CD4-positive, alpha-beta T cell treated with Interleukin-1 beta for 1 hour (primary cell): Measurements from ENCODE around the gene COL13A1.

Experiments used
- DNase-seq, 2 donors: peaks; one replicate each; pipeline ENCODE4 v3.0.0-alpha.2; 2020 to 2022

The COL13A1 gene

DNA sequence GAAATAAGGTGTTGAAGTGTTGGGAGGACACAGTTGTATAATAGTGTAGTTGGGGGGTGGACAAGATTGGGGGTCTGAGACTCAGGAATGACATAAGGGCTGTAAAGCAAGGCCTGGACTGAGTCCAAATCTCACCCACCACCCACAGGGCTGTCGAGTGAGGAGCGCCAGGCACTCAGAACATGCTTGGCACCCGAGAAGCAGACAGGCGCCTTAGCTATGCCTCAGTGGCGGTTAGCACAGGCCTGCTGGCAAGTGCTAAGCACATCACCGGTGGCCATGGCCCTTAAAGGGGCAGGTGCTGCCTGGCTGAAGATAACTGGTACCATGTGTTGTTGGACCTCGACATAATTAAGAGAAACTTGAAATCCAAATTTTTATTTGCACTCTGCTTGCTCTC, 90.7 kb downstream of the COL13A1 start:
- DNase-seq, result no peak

DNA sequence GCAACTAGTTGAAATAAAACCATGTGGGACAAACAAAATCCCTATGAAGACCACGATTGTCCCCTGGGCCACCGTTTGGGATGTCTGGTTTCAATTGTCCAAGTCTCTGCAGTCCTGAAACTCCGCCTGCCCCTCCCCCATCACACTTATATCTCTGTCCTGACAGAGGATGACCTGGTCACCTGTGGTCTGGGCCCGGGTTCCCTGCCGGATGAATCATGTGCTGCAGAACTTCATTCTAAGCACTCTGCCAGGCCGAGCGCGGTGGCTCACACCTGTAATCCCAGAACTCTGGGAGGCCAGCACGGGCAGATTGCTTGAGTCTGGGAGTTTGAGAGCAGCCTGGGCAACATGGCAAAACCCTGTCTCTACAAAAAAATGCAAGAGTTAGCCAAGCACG, 91.1 kb downstream of the COL13A1 start:
- no peak for DNase-seq

DNA sequence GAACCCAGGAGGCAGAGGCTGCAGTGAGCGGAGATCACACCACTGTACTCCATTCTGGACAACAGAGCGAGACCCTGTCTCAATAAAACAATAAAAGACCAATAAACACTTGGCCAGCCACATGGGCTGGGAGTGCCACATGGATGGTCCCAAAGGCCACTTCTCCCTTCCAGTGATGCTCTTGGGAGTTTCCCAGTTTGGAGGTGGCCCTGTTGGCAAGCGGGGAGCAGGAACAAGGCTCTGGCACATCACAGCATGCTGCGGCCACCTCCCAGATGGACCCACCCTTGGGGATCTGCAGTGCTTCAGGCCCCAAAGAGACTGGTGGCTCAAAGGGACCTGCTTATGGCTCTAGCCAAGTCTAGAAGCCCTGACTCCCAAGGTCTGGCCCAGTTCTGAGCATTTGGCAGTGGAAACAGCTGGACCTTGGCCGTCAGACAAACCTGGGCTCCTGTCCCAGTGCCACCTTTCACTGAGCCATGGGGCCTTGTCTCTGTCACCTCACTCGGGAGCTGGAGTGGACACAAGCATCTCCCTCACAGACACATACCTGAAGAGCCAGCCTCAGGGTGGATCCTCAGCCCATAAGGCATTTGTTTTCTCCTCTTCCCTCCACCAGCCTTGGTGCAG, 91.7 kb downstream of the COL13A1 start:
- no peak for DNase-seq

DNA sequence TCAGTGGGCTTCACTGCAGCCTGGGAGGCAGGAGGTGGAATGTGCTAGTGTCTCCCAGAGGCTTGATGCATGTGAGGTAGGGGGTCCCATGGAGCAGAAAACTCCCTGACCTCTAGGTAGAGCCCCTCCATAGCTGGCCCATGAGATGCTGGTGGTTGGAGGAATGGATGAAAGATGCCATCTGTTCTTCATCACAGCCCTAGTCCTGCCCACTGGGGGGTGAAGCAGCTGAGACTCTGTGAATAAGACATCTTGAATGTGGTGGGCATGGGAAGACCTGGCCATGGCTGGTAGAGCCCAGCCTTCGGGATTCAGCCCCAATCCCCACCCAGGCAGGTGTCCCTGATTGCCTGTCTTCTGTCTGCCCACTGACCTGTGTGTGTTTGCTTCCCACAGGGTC, 92.5 kb downstream of the COL13A1 start:
- no peak for DNase-seq

DNA sequence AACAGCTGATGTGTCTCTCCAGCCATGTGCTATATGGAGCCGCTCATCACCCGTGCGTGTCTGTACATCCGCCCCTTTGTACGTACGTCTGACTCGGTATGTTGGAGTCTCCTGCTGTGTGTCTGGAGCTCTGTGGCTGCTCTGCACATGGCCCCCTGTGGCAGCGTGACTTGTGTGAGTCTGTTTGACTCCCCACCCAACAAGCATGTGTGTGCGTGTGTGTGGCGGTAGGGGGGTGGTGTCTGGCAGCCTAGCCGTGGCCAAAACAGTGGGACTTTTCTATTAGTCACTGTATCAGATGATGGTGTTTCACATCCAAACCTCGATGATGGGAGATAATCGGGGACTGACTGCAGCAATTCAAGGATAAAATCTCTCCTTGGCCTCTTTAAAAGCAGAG, 94.1 kb downstream of the COL13A1 start:
- no peak for DNase-seq

DNA sequence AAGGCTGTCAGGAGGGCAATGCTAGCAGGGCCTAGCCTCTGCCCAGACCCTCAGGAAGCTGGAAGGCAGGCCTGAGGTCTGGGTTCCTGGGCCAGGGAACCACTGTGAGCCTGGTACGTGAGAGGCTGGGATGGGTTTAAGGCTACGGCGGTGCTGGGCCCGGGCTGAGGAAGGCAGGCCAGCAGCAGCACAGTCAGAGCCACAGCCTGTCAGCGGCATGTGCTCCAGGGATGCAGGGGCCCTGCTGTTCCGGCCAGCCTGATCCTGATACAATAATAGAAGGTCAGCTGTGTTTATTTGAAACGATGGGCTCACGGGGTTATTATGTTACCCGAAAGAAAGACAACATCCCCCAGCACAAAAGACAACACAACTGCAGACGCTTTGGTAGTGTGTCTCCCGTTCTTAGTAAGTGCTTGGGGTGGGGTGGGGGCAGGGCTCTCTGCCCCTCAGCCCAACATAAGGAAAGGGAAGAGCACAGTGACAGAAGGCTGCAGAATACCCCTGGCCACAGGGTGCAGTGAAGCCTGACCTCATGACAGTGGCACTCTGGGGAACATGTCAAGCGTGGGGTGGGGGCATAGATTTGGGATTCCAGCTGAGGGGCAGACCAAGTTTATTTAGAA, 95.0 kb downstream of the COL13A1 start:
- DNase-seq, result no peak

DNA sequence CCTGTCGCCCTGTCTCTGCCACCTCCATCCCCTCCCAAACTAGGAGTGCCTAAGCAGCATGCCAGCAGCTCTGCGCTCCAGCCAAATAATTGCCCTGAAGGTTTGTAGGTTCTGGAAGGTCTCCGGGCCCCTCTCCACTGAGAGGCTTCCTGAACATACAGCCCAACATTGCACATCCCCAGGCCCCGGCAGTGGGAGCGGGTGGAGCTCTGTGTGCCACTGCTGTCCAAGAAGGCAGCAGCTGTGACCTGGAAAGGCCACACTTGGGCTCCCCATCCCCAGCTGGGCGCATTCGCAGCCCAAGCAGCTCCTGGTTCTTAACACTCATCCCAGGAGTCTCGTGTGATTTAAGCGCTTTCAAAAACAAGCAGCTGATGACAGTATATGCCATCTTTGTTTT, 95.7 kb downstream of the COL13A1 start:
- no peak for DNase-seq

DNA sequence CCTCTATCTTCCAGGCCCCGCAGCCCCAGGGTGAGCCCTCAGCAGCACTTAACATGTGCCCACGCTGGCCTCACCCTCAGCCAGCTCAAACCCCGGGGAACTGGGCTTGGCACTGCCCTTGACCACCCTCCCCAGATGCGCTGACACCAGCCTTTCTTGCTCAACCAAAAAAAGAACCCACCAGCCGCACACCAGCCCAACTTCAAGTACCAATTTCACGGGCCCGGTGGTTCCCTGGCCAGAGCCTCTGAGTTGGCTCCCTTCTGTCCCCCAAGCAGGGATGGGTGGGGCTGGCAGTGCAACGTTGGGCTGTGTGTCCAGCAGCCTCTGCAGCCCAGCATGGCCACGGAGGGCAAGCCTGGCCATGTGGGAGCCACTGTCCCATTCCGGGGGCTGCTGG, 96.3 kb downstream of the COL13A1 start:
- no peak for DNase-seq

DNA sequence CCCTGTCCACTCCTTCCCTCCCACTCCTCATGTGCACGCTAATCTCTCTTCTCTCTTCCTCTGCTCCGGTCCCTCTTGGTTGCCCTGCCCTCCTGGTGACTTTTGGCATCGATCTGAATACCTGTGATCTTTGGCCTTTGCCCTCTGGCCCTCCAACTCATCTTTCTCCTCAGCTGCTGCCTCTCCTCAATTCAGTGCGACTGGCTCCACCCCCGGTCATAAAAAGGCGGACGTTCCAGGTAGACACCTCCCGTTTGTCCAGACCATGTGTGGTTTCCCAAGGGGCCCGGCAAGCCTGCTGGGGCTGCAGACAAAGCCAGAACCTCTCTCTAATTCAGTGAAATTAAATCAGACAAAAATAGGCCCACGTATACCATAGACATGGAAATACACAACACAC, 96.8 kb downstream of the COL13A1 start:
- no peak for DNase-seq

DNA sequence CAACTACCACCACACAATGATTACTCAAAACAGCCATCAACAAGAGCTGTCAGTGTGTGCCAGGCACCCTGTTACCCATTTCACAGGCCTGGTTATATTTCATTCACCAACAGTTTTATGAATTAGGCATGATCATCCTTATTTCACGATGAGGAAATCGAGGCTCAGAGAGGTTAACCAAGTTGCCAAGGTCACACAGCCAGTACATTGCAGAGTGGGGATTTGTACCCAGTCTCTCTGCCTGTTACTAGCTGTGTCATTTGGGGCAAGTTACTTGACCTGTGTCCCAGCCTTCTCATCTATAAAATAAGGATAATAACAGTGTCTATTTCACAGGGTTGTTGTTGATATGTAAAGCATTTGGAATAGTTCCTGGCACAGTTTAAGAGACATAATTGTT, 97.2 kb downstream of the COL13A1 start:
- no peak for DNase-seq

DNA sequence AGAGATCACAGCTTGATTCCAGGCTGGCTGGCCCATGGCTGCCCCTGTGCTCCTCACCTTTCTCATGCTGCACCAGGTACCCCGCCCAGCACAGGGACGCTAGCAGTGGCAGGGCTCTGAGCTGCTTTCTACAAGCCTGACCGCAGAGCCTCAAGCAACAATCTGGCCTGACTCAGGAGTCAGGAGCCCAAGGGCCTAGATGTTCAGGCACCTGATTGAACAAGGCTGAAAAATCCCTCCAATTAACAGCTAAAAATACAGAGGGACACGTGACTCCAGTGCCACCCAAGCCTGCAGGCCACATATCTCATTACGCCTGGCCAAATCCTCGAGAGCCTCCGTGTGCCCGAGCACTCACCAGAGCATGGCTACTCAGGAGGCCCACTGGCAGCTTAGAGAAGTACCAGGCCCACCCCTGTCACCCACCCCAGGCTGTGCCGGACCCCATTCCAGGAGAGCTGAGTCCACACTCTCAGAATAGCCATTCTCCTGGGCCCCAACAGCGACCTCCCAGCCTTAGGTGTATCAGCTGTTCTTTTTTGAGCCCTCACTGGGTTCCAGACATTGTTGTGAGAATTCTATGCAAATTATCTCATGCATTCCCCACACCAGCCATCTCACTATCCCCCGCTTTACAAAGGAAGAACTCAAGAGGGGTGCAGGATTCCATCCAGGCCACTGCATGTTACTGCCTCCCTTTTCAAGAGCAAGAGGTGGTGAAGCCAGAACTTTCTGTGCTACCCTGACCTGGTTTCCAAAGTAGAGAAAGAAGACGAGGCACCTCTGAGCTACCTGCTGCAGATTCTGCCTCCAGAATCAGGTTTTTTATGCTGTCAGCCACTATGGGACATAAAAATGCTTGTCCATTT, 98.3 kb downstream of the COL13A1 start:
- DNase-seq, result no peak

DNA sequence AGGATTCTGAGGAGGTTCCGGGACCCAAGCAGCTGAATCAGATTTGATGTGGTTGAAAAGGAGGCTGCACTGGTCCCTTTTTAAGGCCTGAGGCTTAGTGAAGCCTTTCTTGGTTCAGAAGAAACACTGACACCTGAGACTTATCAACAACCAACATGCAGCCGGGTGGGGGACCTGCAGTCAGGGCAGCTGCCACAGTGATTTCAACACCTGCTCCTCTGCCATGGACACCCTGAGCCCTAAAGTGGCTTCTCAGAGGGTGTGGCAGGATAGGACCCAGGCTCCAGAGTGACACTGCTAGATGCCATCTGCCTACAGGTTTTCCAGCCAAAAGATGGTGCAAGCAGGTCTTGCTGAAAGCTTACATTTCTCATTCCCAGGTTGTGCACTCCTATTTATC, 99.3 kb downstream of the COL13A1 start:
- DNase-seq, result no peak

DNA sequence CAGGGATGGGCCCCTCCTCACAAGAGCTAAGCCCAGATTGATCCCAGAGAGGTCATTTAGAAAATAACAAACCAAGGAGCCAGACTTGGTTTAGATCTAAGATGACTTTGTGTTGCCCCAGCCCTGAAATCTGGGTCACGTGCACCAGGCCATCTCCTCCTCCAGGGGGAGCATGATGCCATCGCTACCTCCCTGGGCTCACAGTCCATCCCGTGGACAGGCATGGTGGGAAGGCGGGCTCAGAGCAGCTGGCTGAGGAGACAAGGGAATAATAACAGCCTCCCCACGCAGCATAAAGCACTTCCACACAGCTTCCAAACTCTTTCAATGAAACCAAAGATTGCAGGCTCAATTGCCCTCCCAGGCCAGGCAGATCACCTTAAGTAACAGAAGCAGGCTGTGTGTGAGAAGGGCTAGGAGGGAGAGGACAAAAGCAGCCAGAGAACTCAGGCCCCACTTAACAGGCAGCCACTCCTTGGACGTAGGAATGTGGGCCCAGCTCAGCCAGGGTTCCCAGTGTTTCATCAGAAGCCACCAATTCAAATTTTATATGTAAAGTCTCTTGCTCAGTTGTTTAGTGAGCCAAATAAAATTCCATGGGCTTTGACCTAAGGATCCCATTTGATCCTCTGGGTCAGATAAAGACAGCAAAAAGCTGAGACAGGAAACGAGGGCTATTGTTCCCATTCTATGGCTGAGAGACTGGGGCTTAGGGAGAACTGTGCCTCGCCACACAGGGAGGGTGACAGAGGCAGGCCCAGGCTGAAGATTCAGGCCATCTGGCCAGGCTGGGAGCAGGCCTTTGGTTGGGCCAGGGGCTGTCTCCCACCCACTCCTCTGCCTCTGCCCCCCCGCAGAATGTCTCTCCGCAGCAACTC, 100.2 kb downstream of the COL13A1 start:
- DNase-seq, result peak in 1 of 2 donors; percentile 10

DNA sequence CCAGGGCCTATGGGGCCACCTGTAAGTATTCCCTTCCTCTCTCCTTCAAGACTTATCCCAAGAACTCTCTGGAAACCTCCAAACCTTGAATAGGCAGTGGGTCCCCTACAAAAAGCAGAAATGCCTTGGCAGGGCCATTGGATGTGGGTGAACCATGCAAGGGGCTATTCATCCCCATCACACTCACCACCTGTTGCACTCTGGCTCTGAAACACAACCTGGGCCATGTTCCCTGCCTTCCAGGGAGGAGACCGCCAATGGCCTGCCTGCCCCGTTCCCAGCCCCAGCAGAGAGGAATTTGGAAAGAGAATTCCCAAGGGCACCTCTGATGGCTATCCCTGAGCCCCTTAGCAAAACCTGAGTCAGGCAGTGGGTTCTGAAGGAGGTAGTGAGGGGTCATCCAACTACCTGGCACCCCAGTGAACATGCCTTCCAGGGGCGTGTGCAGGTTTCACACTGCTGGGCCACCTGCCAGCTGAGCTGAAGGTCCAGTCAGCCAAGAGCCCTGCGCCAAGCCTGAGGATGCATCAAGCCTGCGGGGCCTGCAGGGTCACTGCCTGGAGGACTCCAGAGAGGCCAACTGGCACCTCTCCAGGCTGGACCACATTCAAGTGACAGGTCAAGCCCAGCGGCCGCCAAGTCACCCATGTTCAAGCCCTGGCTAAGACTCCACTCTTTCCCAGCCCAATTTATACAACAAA, 101.3 kb downstream of the COL13A1 start:
- DNase-seq, result no peak

DNA sequence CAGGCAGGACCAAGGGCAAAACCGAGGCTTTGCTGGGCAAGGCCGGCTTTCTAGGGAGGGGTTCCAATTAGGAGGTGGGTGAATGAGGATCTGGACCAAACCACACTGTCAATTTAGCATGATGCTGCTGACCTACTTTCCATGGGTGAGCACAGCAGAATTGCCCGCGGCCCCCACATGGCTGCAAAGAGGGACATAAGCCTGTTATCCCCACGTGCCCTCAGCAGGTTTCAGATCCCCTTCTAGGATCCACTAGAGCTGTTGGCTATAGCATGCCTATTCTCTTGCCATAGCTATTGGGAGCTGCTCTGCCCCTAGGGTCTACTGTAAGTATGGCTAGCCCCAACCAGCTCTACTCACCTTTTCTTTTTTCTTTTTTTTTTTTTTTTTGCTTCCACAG, 102.8 kb downstream of the COL13A1 start:
- no peak for DNase-seq

DNA sequence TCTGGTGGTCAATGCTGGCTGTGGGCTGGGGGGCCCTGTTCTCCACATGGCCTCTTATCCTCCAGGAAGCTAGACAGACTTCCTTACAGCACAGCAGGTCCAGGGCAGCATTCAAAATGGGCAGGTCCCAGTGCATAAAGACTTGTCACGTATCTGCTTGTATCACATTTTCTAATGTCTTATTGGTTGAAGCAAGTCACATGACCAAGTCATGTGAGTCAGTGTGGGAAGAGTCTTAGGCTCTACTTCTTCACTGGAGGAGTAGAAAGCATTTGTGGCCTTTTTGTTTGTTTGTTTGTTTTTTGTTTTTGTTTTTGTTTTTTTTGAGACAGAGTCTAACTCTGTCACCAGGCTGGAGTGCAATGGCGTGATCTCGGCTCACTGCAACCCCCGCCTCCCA, 104.7 kb downstream of the COL13A1 start:
- DNase-seq, result no peak

DNA sequence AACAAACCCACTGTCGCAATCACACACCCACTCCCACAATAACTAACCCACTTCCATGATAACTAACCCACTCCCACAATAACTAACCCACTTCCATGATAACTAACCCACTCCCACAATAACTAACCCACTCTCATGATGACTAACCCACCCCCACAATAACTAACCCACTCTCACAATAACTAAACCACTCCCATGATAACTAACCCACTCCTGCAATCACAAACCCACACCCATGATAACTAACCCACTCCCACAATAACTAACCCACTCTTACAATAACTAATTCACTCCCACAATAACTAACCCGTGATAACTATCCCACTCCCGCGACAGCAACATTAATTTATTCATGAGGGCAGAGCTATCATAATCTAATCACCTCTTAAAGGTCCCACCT, 105.8 kb downstream of the COL13A1 start:
- DNase-seq, result no peak

DNA sequence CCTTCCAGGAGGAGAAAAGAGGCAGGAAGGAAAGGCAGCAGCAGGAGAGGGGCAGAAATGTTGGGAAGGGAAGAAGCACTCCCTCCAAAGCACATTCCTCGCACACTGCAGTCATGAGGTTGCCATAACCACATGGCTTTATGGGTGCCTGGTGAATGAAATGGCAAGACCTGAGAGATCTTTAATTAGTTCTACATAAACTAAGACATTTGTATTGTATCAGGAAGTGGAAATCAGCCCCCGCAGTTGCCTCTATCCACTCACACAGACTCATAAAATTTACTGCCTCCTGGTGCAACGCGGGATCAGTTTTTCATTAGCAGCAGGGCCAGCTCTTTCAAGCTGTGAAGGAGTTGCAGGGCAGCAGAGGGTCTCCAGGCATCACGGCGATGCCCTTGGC, 106.4 kb downstream of the COL13A1 start:
- no peak for DNase-seq

DNA sequence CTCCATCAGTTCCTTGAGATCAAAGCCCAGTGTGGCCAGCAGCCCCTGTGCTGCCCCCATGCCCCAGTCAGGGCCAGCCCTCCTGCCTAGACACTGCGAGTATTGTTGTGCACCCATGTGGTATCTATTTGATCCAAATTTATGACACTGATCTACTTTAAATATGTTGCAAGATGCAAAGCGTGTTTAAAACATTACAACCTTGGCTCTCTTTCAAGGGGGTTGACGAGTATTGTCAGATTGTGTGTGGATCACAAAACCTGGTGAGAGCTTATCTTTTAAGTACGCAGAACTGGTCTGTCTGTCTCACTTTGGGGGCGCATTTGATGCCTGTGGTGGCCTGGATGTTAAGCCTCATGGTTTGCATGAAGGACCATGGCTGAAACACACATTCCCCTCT, 108.9 kb downstream of the COL13A1 start:
- no peak for DNase-seq

DNA sequence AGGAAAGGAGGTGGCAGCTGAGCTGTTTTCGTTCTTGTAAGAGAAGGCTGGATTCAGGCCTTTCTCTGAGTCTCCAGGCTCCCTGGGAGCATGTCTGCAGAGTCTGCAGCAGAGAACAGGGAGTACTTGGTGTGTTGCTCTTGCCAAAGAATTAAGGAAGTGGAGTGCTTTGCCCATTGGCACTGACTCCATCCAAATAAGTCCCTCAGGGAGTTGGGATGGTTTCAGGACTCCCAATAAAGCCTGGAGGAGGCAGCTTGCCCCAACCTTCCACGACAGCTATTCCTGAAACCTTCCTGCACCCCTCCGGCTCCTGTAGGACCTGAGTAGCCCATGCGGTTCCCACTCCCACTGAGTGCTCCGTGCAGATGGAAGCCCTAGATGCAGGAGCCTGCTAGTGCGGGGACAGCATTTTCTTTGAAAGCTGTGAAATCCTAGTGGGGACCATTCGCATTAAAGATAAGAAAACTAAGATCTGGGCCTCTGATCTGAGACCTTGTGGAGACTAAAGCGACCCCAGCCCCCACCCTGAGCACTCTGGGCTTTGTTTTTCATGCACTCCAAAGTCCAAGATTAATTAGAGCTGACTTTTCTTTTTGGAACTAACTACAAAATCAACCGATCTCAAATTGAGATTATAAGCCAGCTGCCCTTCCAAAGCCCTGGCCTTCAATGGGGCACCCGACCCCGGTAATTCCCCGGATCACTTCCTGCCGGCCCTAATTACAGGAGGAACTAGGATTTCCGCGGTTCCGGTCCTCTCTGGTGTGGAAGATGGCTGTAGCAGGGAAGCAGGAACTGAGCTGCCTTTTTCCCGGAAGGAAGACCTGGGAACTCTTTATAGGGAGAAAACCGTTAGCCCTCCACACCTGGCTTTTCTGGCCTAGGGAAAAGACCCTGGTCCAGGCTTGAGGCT, 110.2 kb downstream of the COL13A1 start:
- DNase-seq, result no peak

DNA sequence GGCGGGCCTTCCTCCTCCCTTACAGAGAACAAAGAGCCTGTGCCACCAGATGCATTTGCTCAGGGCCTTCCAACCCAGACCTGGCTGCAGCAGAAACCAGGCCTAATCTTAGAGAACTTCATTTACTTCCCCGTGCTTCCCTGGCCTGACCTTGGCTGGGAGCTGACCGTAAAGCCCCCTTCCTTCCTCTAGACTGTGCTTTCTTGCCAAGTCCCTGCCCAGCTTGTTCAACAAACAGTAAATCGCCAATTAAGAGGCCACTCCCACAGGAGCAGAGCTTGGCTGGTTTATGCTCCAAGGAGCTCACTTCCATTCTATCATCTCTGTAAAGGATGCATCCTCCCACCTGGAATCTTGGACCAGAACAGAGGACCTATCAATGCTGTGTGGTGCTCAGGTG, 110.9 kb downstream of the COL13A1 start:
- DNase-seq, result no peak
